ENCODE results near the gene TRPM1.
"Not testable (repeated sequence)": the region's sequence is repeated elsewhere in the genome, so short reads cannot be mapped to it uniquely, and the experiment has no call there.

The TRPM1 gene

DNA sequence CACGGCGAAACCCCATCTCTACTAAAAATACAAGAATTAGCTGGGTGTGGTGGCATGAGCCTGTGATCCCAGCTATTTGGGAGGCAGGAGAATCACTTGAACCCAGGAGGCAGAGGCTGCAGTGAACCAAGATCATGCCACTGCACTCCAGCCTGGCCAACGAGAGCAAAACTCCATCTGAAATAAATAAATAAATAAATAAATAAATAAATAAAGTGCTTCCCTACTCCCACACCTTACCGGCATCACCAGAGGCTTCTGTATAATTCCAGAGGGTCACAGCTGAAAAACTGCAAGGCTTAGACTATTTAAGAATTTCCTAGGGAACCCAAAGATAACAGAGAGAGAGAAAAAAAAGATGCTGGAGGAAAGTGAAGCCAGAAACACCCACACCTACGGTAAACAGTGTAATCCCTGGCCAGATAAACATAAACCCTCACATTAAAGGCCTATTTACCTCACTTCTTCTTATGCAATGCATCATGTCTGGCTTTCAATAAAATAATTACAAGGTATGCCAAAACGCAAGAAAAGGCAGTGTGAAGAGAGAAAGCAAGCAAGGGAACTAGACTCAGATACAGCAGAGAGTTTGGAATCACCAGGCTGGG lies 15.0 kb upstream of the TRPM1 start:
- peak; percentile 60 for DNase-seq (ENCODE audit: low read depth)

DNA sequence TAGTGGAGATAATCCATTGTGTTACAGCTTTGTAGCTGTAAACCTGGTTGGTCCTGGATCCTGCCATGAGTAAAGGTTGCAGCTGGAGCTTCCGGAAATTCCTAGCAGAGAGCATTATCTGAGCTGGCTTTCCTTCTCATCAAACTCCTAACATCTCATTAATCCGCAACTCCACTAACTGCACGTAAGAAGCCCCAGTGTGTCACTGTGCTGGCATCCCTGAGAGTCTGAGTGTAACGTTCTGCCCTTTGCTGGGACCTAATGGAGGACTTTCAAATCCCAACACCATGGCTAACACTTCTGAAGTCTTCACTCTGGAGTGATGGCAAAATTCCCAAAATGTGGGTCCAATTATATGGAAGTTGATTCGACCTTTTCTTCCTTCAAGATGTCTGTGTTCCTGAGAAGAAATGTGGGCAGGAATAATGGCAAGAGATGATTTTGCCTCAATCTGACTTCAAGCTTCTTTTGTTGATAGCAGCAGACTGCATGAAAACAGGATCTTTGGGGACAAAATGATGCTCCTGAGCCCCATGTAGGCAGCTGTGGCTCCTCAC lies 9.6 kb upstream of the TRPM1 start:
- no peak for DNase-seq (ENCODE audit: low read depth)

DNA sequence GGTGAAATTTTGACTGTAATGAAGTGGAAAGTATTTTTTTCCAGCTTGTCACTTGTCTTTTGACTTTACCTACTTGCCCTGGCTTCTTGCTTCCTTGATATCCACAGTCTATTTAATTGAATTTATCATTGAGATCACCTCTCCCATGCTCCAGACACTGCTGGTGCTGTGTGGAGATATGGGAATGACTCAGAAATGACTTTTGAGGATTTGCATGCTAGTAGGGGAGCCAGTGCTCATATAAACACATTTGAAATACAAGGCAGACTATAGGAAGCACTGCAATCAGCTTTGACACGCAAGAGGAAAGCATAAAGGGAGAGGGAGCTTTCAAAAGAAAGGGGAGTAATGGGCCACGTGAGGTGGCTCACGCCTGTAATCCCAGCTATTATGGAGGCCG lies 7.3 kb upstream of the TRPM1 start:
- DNase-seq (ENCODE audit: low read depth), result peak; percentile 91

GRCh38 chr15:31106495-31107300 lies 5.2 kb upstream of the TRPM1 start:
- peak; percentile 80 for DNase-seq (ENCODE audit: low read depth)

- DNase-seq (ENCODE audit: low read depth), result no peak
Measured at GRCh38 chr15:31104003-31104402, 2.5 kb upstream of the TRPM1 start.

DNA sequence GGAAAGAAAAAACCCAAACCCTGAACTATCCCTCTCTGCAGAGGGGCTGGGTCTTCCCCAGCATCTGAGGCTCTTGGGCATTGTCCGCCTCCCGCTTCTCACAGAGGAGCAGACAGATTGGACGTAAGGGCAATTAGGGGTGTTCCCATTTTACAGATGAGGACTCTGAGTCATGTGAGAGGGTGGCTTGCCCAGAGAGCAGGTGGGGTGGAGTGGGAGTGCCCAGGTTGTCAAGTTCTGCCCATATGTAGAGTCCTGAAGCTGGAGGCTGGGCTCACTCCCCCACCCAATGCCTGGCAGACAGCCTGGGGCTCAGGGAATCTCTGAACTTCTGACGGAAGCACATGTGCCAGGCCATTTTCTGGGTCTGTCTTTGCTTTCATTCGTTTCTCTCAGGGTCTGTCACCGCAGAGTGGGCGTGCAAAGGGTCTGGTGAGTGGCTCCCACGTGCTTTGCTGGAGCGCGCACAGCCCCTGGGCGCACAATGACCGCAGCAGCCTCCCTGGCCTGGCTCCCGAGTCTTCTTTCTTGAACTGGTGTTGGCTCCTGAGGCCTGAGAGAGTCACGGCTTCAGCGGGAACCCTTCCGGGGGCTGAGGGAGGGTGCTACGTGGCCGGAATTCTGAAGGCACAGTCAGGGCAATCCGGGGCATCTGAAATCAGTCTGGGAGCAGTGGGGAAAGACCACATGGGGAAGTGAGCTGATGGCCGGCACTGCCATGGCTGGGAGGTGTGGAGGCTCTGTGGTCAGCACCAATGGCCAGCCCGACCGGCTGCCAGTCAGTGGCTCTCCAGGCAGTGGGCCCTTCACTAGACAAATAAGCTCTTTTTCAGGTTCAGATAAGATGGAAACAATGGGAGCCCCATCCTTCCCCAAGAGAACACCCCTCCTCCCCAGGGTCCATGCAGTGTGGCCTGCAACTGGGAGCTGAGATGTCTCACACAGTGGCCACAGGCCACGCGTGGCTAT lies 1.1 kb upstream of the TRPM1 start:
- no peak for DNase-seq (ENCODE audit: low read depth)

DNA sequence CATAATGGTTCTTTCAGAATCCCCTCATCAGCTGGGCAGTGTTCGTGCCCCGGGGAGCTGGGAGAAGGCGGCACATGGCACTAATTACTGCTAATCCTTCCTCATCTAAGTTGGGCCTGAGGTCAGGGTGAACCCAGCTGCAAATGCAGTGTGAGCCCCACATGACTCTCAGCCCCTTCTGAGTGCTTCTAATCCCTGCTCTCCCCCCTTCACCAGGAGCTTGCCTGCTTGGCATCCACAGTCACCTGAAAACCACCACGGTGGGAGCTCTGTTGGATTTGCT lies 455 bp upstream of the TRPM1 start:
- no peak for DNase-seq (ENCODE audit: low read depth)

- no peak for DNase-seq (ENCODE audit: low read depth)
Measured at GRCh38 chr15:31100738-31101137, 787 bp downstream of the TRPM1 start.

DNA sequence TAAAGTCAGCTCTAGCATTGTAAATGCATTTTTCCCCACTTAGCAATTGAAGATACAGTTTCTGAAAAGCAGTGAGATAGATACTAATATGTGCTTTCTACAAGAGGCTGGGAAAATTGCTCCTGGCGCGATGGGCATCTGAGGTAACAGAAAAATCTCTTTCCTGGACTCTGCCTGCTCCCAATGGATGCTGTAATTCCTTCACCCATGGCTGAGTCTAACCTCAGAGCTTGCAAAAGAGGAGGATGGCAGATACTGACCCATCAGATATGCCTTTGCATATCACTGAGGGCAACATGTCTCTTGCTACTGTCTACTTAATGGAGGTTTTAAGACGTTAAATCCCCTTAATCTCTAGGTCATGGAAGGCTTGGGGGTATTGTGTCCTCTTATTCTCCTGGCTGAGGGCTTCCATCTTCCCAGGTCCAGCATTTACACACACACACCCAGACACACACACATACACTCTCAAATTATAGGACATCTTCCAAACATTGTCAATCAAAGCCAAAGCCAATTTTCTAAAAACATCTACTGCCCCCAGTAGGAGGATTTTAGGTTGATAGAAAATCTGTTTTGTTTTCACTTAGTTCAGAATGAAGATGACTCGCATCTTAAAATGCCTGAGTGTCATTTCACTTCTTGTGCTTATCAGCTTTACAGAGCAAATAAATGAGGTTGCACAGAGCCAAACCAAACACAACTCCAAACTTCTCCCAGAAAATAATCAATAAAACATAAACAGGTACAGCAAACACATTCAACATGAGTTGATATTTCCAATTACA lies 2.4 kb downstream of the TRPM1 start:
- DNase-seq (ENCODE audit: low read depth), result peak; percentile 65

DNA sequence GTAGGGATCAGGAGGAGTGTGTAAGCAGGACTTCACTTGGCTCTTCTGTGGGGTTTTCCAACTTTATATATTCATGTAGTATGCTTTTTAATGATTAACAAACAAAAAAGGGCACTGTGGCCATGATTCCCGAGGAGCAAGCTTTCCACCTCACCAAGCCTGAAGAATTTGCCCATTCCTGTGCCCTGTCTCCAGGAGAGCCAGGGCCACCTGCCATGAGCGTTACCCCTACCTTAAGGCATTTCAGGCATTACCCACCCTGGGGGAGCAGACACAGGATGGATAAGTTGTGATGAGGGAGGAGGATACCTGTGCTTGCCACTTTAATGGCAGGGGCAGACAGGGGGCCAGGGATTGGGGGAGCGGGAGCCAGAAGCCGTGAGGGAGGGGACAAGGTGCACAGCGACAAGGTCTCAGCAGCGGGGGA lies 3.0 kb downstream of the TRPM1 start:
- DNase-seq (ENCODE audit: low read depth), result no peak

GRCh38 chr15:31096563-31096962 lies 5.0 kb downstream of the TRPM1 start:
- DNase-seq (ENCODE audit: low read depth), result no peak

DNA sequence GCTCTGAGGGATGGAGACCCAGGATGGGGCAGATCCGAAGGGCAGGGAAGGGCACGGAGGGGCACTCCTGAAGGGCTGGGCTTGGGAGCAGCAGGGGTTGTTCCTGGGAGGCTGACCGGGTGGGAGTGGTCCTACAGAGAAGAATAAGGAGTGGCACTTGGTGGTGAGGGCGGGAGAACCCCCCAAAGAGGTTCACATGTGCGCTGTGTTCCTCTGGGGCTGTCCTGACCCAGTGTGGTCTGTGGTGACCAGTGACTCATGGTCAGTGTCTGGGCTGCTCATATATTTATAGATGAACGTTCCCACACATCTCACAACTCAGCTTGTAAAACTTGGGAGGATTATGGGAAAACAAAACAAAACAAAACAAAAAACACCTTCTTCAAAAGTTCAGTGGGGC lies 10.0 kb downstream of the TRPM1 start:
- DNase-seq (ENCODE audit: low read depth), result peak; percentile 89

GRCh38 chr15:31090766-31091165 lies 10.8 kb downstream of the TRPM1 start:
- DNase-seq (ENCODE audit: low read depth), result peak; percentile 97

- no peak for DNase-seq (ENCODE audit: low read depth)
Measured at GRCh38 chr15:31089368-31090047, 12.0 kb downstream of the TRPM1 start.

GRCh38 chr15:31088672-31089367 lies 12.7 kb downstream of the TRPM1 start:
- DNase-seq (ENCODE audit: low read depth), result no peak

GRCh38 chr15:31088041-31088440 lies 13.5 kb downstream of the TRPM1 start:
- not testable (repeated sequence) for DNase-seq (ENCODE audit: low read depth)

- DNase-seq (ENCODE audit: low read depth), result no peak
Measured at GRCh38 chr15:31086344-31086743, 15.2 kb downstream of the TRPM1 start.

GRCh38 chr15:31085359-31085758 lies 16.2 kb downstream of the TRPM1 start:
- no peak for DNase-seq (ENCODE audit: low read depth)

GRCh38 chr15:31084176-31084575 lies 17.3 kb downstream of the TRPM1 start:
- no peak for DNase-seq (ENCODE audit: low read depth)

DNA sequence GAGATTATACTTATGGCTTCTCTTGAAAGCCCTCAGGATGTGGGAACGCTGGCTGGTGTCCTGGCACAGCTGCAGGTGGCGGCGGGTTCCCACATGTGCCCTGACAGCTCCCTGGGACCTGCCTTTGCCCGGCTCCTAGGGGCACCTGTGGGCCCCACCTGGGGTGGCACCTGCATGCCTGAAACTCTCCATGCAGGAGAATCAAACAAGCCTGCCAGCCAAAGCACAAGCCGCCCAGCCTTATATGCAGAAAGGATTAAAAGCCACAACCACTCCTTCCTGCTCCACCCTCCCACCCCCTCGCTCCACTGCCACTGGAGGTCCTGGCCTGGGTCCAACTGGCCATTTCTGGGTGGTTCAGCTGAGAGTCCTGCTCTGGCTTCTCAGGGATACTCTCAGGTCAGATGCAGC lies 18.1 kb downstream of the TRPM1 start:
- DNase-seq (ENCODE audit: low read depth), result no peak

All from amniotic epithelial cell (primary cell).